Mesenteric fat pad (tissue), 1 donor: ENCODE results near the gene GPA33. TPM values are rescaled to one million over a fixed set of nuclear protein-coding genes. Genes with fewer than 3 reads are reported as not detected.

Experiments
- DNase-seq: peaks from one replicate; pipeline ENCODE4 v3.0.0-alpha.2; 2020; ENCODE audit warnings: low spot score
- long read RNA-seq: library from polyadenylated mRNA; unstranded; transcript quantifications from one replicate; pipeline ENCODE4 v2.0.0, GENCODE V29; 2020
- total RNA-seq: library from RNA; stranded (reverse); fragmentation: NEBNext Ultra II Directional; extraction: Animal tissue kit (Norgen Biotek cat#: 25700); gene quantifications from one replicate; pipeline ENCODE4 v1.2.1, GENCODE V29; 2021
- donor health status: DM: yes; HTN: yes; CAD: no.

The GPA33 gene, protein sequence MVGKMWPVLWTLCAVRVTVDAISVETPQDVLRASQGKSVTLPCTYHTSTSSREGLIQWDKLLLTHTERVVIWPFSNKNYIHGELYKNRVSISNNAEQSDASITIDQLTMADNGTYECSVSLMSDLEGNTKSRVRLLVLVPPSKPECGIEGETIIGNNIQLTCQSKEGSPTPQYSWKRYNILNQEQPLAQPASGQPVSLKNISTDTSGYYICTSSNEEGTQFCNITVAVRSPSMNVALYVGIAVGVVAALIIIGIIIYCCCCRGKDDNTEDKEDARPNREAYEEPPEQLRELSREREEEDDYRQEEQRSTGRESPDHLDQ
- 0.29 TPM for total RNA-seq
- long read RNA-seq: 0 reads

DNA sequence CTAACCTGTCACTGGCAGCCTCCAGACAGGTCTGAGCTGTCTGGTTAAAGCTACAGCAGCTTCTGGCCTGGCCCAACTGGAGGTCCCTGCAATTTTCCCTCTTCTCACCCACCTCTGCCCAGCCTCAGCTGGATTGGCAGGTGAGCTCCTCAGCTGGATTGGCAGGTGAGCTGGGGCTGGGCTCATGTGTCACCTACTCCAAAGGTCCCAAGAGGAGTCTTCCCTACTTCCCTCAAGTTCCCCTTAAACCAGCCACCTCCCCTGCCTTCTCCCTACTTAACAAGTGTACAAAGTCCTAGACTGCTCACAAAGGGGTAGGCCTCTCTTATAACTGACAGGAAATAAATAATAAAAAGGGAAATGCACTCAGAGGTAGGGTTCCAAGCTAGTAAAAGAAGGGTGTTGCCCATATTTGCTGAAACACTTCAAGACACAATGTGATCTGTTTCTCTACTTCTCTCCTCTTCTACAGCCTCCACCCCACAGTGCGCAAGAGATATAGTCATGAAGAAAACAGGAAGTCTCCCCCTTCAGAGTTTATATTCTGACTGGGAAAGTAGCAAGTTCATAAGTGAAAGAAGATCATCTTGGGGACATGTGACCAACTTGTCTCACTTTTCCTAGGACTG lies at the start of gene GPA33:
GPA33 (minus strand) TSS at position 64 of the 629 bp plus-strand sequence. CDS start 90 bp downstream, outside the sequence.
- no peak for DNase-seq

DNA sequence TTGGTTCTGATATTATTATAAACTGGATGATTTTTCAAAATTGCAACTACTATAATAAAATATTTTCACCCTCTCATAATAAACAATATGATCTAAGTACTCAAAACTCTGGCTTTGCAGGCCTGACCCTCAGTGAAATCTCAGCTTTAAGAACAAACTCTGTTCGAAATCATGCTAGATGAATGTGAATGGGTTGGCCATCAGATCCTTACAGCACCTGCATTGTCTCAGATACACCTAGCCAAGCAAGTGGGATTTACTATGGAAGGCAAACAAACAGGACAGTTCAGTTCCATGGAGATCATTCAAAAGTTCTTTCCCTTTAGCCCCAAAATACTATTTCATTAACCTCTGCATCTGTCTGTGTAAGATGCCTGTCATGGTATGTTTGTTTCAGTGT lies 48.5 kb upstream of the GPA33 start:
- DNase-seq: no peak

DNA sequence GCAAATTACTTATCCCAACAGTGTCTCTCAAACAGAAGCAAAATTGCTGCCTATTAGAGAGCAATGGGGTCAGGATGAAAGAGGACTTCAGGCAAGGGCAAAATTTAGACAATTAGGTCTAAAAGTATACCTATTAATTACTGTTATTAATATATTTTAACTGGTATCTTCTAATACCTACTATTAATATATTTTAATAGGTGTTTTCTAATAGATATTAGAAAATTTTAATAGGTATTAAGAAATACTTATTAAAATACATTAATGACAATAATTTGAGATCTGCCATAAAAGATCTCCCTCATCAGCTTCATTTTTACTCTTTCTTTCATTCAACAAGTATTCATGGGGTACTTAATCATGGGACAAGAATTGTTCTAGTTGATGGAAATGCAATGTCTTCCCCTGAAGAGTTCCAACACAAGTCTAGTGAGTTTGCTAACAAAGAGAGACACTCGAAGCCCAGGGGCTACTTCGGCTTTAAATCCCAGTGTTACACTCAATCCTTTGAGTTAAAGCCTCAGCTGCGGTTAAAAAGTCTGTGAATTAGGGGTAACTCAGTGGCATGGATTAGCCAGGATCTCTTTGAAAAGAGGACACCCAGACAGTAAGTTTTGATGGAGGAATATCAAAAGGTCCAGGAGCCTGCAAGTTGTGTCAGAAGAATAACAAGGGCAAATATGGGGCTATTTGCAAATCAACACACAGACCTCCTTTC lies 47.8 kb upstream of the GPA33 start:
- DNase-seq: no peak

DNA sequence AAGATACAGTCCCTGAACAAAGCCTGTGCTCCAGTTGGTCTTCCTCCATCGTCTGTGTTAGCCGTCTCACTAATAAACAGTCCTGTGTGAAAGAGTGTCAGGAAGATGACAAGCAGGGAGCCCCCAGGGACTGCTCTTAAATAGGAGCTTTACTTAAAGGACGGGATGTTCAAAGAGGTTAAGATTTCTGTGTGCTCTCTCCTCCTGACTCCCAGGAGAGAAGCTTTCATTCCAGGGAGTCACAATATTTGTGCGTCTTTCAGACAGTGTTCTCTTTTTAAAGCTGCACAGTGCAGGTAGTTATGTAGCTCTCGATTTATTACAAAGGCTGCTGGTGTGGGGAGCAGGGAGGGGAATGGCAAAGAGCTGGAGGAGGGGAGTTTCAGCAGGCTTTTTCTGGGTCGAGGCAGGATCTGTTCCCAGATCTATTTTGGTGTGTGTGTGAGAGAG lies 47.2 kb upstream of the GPA33 start:
- DNase-seq: no peak

DNA sequence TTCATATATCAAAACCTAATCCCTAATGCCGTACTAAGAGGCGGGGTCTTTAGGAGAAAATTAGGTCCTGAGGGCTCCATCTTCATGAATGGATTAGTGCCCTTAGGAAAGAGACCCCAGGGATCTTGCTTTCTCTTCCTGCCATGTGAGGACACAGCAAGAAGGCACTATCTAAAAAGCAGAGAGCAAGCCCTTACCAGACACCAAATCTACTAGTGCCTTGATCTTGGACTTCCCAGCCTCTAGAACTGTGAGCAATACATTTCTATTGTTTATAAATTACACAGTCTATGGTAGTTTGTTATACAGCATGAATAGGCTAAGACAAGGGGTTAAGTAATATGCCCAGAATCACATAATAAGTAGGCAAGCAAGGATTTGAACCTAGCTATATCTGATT lies 46.6 kb upstream of the GPA33 start:
- no peak for DNase-seq

DNA sequence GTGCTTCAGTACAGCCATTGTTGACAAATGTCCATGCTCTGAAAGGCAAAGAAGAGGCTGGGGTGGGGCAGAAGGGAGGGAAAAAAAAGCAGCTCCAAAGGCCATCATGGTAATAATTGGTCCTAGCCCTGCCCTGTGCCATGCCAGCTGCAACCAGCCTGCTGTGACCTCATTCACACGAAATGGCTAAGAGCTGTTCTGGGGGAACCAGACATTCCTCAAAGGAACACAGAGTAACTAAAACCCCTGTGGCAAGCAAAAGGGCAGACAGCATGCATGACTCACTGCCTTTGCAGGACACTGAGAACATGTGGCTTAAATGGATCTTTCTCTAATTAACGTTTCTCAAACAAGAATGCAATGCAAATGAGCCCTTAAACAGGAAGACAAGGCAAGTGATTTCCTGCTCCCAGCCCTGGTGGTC lies 46.0 kb upstream of the GPA33 start:
- DNase-seq: no peak

DNA sequence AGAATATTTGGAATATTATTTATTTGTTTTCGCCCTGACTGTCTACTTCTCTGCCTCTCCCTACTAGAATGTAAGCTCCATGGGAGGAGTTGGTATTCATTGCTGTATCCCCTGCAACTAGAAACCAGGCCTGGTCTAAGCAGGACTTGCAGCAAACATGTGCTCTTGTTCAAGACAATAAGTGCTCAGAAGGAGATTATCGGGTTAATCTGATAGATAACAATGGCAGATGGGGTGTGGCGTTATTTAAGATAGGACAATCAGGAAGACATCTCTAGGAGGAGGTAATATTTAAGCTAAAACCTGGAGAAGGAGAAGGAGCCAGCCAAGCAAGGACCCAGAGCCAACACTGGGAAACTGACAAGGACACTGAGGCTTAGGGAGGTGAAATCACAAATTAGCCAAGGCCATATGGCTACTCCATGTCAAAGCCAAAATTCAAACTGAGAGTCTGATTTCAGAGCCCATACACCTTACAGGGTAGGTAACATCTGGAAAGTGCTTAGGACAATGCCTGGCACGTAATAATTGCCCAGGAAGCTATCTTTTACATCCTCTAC lies 45.2 kb upstream of the GPA33 start:
- DNase-seq: no peak

DNA sequence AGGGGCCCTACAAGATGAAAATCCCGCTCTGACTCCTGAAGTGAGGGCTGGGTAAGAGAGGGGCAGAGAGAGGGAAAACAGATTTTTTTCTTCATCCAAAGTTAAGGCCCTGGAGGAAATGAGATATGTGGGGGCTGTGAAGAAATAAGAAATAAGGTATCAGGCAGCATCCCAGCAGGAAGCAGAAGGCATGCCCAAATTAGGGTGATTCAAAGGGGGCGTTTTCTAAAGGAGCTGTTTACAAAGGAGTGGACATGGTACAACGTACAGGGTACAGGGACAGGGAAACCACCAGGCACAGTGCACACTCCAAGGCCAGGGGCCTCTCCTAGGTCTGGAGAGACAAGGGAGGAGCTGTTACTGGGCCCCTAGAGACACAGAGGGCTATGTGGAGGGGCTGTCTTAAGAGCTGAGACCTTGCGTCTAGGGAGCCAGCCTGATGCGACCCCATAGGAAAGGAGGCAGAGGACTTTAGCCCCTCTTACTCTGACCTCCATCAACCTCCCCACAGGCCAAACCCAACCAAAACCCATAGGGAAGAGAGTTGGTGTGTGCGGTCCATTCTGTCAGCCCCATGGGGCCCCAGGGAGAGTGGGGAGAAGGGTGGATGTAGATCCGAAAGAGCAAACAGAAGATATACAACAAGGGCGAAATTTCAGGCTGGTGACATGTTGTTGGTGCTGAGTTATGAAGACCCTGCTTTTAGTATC lies 42.3 kb upstream of the GPA33 start:
- DNase-seq: no peak

DNA sequence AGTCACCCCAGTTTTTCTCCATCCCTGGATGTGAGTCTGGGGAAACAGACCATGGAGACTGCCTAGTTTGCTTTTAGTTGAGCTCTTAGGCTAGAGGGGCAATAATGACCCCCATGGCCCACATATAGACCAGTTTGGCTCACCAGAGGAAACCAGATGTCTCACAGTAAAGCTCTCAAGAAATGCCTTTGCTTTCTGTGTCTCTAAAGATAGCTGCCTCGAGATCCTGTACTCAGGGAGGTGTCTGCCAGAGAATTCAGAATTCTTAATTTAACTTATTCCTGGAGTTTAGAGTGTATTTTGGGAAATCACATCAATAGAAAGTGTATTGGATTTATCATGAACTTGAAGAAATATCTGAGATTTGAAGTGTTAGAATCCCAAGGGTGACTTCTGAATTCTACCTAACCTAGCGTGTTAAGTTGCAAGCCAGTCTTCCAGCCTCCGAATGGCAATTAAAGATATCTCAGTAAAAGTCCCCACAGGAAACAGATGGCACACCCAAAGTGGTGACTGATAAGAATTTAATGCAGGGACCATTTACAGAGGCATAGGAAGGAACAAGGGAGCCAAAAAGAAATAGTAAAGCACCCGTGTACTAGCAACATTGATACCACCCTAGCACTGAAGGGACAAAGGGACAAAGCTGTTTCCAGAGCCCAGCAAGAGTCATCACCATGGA lies 40.8 kb upstream of the GPA33 start:
- DNase-seq: no peak

DNA sequence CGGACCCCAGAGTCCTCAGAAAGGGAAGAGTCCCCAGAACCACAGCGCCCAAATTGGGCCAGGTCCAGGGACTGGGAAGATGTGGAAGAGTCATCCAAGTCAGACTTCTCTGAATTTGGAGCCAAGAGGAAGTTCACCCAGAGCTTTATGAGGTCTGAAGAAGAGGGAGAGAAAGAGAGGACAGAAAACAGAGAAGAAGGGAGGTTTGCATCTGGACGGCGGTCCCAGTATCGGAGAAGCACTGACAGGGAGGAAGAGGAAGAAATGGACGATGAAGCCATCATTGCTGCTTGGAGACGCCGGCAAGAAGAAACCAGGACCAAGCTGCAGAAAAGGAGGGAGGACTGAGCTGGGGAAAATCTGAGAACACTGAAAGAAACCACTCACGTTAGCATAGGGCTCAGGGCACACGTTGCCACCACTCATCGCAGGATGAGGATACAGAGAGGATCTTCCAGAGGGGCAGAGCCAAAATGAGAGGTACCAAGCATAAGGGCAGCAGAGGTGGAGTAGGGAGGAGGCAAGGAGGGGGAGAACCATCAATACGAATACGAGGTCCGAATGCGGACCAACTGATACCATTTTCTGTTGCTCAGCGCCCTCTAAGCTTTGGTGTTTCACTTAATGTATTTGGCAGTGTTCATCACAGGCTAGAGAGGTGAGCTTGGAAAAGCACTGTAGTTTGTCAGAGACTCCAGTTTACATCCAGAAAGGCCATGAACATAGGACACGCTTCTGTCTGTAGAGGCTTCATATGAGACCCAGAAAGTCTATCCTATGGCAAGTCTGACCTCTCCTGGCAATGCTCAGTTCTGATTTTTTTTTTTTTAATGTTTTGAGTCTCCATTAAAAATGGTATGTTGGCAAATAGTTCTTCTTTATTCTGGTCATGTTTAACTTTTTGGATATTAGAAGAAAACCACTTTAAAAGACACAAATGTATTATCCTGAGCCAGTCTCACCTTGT lies 38.4 kb upstream of the GPA33 start:
- no peak for DNase-seq

DNA sequence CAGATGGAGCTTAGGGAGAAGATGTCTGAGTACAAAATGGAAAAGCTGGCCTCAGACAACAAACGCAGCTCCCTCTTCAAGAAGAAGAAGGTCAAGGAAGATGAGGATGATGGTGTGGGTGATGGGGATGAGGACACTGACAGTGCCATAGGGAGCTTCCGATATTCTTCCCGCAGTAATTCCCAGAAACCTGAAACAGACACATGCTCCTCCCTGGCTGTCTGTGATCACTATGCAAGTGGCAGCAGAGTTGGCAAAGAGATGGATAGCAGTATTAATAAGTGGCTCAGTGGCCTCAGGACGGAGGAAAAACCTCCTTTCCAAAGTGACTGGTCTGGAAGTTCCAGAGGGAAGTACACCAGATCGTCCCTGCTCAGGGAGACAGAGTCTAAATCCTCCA lies 37.5 kb upstream of the GPA33 start:
- DNase-seq: no peak

DNA sequence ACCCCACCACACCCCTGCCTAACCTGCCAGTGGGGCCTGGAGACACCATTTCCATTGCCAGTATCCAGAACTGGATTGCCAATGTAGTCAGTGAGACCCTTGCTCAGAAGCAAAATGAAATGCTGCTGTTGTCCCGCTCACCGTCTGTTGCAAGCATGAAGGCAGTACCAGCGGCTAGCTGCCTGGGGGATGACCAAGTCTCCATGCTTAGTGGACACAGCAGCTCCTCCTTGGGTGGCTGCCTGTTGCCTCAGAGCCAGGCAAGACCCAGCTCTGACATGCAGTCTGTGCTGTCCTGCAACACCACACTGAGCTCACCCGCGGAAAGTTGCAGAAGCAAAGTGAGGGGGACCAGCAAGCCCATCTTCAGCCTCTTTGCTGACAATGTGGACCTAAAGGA lies 37.1 kb upstream of the GPA33 start:
- no peak for DNase-seq

DNA sequence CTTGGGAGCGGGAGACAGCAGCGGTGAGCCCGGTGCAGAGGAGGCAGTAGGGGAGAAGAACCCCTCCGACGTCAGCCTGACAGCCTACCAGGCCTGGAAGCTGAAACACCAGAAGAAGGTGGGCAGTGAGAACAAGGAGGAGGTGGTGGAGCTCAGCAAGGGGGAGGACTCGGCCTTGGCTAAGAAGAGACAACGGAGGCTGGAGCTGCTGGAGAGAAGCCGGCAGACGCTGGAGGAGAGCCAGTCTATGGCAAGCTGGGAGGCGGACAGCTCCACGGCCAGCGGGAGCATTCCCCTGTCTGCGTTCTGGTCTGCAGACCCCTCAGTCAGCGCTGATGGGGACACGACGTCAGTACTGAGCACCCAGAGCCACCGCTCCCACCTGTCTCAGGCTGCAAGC lies 36.6 kb upstream of the GPA33 start:
- no peak for DNase-seq

DNA sequence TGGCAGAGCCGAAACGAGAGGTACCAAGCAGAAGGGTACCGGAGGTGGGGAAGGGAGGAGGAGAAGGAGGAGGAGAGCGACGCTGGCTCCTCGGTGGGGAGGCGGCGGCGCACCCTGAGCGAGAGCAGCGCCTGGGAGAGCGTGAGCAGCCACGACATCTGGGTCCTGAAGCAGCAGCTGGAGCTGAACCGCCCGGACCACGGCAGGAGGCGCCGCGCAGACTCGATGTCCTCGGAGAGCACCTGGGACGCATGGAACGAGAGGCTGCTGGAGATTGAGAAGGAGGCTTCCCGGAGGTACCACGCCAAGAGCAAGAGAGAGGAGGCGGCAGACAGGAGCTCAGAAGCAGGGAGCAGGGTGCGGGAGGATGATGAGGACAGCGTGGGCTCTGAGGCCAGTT lies 36.1 kb upstream of the GPA33 start:
- DNase-seq: no peak

DNA sequence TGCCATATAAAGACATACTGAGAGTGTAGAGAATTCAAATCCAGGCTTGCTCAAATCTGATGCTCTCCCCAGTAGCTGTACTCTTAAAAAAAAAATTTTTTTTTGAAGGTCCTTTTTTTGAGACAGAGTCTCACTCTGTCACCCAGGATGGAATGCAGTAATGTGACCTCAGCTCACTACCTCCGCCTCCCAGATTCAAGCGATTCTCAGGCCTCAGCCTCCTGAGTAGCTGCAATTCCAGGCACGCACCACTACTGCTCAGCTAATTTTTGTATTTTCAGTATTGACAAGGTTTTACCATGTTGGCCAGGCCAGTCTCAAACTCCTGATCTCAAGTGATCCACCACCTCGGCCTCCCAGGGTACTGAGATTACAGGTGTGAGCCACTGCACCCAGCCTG lies 32.4 kb upstream of the GPA33 start:
- no peak for DNase-seq

DNA sequence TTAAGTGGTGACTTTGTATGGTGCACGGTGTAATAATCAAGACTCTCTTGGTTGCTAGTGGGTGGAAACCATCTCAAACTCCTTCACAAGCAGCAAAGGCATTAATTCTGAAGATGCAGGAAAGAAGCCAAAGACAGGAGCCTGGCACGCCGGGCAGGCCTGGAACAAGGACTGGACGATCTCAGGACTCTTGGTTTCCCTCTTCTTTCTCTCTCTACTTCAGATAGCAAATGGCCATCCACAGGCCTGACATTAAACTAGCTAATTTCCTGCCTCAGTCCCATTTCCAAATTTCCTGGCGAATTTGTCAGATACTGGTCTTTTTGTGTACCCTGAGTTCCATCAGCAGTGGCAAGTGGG lies 31.9 kb upstream of the GPA33 start:
- no peak for DNase-seq

DNA sequence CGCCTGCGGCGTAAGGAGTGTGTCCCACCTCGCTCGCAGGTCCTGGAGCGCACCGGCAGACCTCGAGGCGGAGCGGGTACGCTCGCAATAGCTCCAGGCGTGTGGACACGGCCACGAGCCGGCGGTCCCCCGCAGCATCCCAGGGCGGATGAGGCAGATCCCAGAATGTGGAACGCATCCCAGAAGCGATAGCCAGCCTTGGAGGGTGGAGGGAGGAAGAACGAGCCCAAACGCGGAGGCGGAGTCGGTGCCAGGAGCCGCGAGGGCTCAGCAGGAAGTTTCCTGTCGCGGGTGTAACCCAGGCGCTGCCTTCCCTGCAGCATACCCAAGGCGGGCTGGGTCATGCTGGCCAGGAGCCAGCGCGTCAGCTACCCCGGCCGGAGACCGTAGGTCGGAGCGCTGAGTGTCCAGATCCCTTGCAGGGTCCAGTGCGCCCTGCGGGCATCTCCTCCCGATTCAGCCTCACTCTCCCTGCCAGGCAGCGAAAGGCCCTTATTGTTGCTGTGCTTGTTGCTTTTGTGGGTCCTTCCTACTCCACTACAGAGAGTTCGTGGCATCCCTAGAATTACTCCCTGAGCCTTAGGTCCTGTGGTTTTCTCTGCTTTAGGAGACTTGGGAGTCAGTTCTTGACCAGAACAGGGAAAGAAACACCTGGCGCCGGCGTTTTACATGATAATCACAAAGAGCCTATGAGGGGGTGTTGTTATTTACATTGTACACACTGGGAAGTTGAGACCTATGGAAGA lies 31.4 kb upstream of the GPA33 start:
- DNase-seq: no peak

DNA sequence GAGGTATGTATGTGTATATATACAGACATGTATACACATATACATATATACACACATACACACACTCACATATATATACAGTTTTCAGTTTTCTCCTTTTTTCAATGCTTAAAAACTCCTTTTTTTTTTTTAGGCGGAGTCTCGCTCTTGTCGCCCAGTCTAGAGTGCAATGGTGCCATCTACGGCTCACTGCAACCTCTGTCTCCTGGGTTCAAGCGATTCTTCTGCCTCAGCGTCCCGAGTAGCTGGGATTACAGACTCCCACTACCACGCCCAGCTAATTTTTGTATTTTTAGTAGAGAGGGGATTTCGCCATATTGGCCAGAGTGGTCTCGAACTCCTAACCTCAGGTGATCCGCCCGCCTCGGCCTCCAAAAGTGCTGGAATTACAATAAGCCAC lies 30.7 kb upstream of the GPA33 start:
- DNase-seq: no peak

DNA sequence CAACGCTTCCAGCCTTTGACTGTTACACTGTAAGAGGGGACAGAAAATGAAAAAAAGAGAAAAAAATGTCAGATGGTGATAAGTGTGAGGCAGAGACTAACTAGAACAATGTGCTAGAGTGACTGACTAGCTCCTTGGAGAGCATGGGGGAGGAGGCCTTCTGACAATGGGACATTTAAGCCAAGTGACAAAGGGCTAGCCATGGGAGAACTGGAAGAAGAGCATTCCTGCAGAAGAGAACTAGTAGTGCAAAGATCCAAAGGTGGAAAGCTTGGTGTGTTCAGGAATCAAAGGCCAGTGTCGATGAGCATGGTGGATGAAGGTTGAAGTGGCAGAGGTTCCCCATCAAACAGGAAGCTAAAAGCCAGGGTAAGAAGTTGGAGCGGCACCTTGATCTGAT lies 29.5 kb upstream of the GPA33 start:
- no peak for DNase-seq
